ENCODE measurements around the gene GPA33.
A peak's percentile ranks its signal among the peaks of the same experiment; 100 is the strongest.

- TF ChIP-seq CTCF (IDR thresholded peaks at IDR 0.05; ENCODE audit: poor library complexity) (peak; percentile 97), EZH2phosphoT487 (IDR thresholded peaks at IDR 0.05; ENCODE audit: low read depth, severe bottlenecking, unreplicated experiment) (no peak), EZH2 (IDR thresholded peaks at IDR 0.05; ENCODE audit: borderline replicate concordance) (no peak)
Observed at GRCh38 chr1:167066333-167067122, 23.6 kb downstream of the GPA33 start.
